Pancreas (tissue), 10 donors: ENCODE data around the gene AFAP1L2. TPM values are rescaled to one million over a fixed set of nuclear protein-coding genes. Genes with fewer than 3 reads are reported as not detected.

Experiments
- ATAC-seq, 4 donors: fragments of 200-7000 bp; cut with Tn5 transposase; one replicate each; pipeline versions ENCODE4 v1.8.0 to v1.9.1; 2020; ENCODE audit warnings: mild to moderate bottlenecking in 4 of 4, moderate library complexity in 4 of 4
- DNase-seq, 6 donors: peaks; one replicate each; pipeline ENCODE4 v3.0.0-alpha.2; 2020
- FAIRE-seq: peaks from 2 replicates; lab custom pipeline; 2012; peaks lifted over from hg19 to GRCh38; lab: Jason Lieb, UNC
- H3K27ac ChIP-seq, 4 donors: fragments of 200-600 bp; sonication (generic); 1 replicate in 3 of 4; 2 replicates in 1 of 4; pipeline versions ENCODE4 v1.5.0 to v1.8.0; 2020
- H3K27me3 ChIP-seq, 4 donors: fragments of 200-600 bp; one replicate each; pipeline ENCODE4 v1.8.0; 2021
- H3K36me3 ChIP-seq, 3 donors: fragments of 200-600 bp; sonication (generic) in 1 of 3; one replicate each; pipeline versions ENCODE4 v1.5.0 to v1.8.0; 2020 to 2021
- H3K4me1 ChIP-seq, 3 donors: fragments of 200-600 bp; one replicate each; pipeline ENCODE4 v1.8.0; 2021
- H3K4me3 ChIP-seq, 4 donors: fragments of 200-600 bp; sonication (generic) in 2 of 4; one replicate each; pipeline versions ENCODE4 v1.5.0 to v1.8.0; 2020 to 2021
- H3K9me3 ChIP-seq, 4 donors: fragments of 200-600 bp; one replicate each; pipeline ENCODE4 v1.8.0; 2021
- WGBS, 2 donors: extraction: QIAGEN DNeasy Blood & Tissue Kit; methylation state at CpG; one replicate each; pipeline ENCODE4 v1.1.7; 2013; 5-methylcytosine and 5-hydroxymethylcytosine counted together
- intact Hi-C, 3 donors: fragments of 100-400 bp; cut with DNase I; formaldehyde crosslinking; loops; one replicate each; pipeline versions ENCODE4 v1.11.1 to v1.14.2; 2022
- polyA plus RNA-seq, 2 donors: library from polyadenylated mRNA; stranded (reverse); fragments of 200-250 nt; gene quantifications; one replicate each; pipeline ENCODE4 v1.2.3, GENCODE V29; 2013
- total RNA-seq, 6 donors: library from RNA; stranded (reverse); fragmentation: NEBNext Ultra II Directional in 4 of 6; extraction: Animal tissue kit (Norgen Biotek cat#: 25700) in 4 of 6; gene quantifications; one replicate each; pipeline versions ENCODE4 v1.2.1 to v1.2.4, GENCODE V29; 2021 to 2023
- TF ChIP-seq, protein P1 (sequence below), 4 donors: fragments of 200-600 bp; sonication (generic) in 3 of 4; IDR thresholded peaks; one replicate each; pipeline versions ENCODE4 v1.5.0 to v1.8.0; 2021; ENCODE audit warnings: antibody characterized with exemption in 4 of 4
- donor health status: healthy with polysubstance abuse.
- donor health status: DM: no; HTN: no; CAD: no; lungs with moderate emphysema.
- donor health status: DM: no; HTN: no; CAD: no.
- donor health status: control.
- donor health status: control.
- donor health status: Bipolar disorder and iron deficiency.
- donor health status: DM: yes; HTN: yes; CAD: no.
- donor health status: DM: no; HTN: no; CAD: no.
- donor health status: DM: no; HTN: no; CAD: no.
- donor health status: DM: yes; HTN: yes; CAD: no.

AFAP1L2 gene
- total and polyA plus RNA-seq, 8 donors: 3.3 to 19.9 (median 5.3) TPM

DNA sequence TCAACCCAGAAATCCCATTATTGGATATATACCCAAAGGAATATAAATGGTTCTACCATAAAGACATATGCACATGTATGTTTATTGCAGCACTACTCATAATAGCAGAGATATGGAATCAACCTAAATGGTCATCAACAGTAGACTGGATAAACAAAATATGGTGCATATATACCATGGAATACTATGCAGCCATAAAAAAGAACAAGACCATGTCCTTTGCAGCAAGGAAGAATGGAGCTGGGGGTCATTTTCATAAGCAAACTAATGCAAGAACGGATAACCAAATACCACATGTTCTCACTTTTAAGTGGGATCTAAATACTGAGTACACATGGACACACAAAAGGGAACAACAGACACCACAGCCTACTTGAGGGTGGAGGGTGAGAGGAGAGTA, 2.2 kb upstream of the AFAP1L2 start:
- ATAC-seq (no peak), FAIRE-seq (no peak), DNase-seq (no peak)
- 82 to 90% methylated on average over 1 of the region's 1 CpG for WGBS, 2 donors
- Histone ChIP-seq H3K36me3 (no peaks in the 10 kb centered on the region), H3K27me3 (no peaks in the 10 kb centered on the region), H3K4me3 (no peak overlapping the region), H3K27ac (no peak overlapping the region), H3K4me1 (no peaks in the 10 kb centered on the region), H3K9me3 (no peaks in the 10 kb centered on the region)
- TF ChIP-seq, protein P1, sequence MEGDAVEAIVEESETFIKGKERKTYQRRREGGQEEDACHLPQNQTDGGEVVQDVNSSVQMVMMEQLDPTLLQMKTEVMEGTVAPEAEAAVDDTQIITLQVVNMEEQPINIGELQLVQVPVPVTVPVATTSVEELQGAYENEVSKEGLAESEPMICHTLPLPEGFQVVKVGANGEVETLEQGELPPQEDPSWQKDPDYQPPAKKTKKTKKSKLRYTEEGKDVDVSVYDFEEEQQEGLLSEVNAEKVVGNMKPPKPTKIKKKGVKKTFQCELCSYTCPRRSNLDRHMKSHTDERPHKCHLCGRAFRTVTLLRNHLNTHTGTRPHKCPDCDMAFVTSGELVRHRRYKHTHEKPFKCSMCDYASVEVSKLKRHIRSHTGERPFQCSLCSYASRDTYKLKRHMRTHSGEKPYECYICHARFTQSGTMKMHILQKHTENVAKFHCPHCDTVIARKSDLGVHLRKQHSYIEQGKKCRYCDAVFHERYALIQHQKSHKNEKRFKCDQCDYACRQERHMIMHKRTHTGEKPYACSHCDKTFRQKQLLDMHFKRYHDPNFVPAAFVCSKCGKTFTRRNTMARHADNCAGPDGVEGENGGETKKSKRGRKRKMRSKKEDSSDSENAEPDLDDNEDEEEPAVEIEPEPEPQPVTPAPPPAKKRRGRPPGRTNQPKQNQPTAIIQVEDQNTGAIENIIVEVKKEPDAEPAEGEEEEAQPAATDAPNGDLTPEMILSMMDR (IDR thresholded peaks at IDR 0.05): no peak
- intact Hi-C loops: no loop called here

DNA sequence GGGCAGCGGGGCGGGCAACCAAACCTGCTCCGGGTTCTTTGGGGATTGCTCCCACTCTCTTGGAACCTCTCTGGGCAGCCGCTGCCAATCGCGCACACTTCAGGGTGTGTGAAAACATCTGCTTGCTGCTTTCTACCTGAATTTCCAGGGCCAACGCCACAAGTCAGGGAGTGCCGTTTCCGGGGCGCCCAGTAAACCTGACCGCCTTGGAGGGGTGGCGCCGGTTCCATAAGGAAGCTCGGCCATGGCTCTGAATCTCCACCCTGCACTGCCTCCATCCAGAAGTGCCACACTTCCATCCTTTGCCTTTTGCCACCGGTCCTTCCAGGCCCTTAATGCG, 679 bp upstream of the AFAP1L2 start:
- intact Hi-C loops: no loop called here
- ATAC-seq (peak; percentile 7 to 24 (median 16)), FAIRE-seq (no peak), DNase-seq (peak in 1 of 6 donors; percentile 20)
- Histone ChIP-seq H3K36me3 (no peaks in the 10 kb centered on the region), H3K9me3 (no peaks in the 10 kb centered on the region), H3K27ac (peak overlapping the region in 2 of 4 donors; percentile 2 to 31), H3K4me1 (no peaks in the 10 kb centered on the region), H3K4me3 (peak overlapping the region; percentile 36 to 66 (median 50)), H3K27me3 (no peaks in the 10 kb centered on the region)
- TF ChIP-seq, protein P1 (IDR thresholded peaks at IDR 0.05): no peak
- WGBS, 2 donors: 36 to 37% methylated on average over 16 of the region's 16 CpGs

DNA sequence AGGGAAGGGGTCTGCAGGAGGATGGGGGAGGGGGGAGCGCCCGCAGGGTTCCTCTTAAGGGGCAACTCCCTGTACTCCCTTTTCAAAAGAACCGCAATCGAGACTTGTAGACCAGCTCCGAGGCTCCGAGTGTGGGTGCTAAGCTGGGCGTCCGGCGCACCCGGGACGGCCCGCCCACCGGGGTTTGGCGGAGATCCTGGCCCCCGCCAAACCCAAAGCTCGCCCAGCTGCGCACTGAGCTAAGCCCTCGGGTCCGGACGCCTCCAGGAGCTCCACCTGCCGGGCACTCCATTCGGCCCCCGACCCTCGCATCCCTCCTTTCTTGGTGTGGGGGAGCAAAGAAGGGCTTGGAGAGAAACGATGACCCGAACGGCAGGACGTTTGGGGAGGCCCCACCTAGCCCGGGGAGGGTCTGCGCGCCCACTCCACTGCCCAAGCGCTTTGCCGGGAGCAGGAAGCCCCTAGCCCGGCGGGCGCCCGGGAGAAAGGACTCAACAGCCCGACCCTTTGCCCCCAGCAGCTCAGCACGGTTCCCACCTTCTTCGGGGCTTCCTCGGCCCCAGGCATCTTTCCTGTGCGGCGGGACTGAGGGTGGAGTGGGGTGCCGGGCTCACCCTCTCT, 651 bp downstream of the AFAP1L2 start:
- no peak overlapping the region for H3K27ac ChIP-seq
- H3K9me3 ChIP-seq: no peaks in the 10 kb centered on the region
- H3K4me1 ChIP-seq: no peaks in the 10 kb centered on the region
- ATAC-seq (peak; percentile 53 to 78 (median 73)), FAIRE-seq (no peak), DNase-seq (peak in 5 of 6 donors; percentile 20 to 79 (median 43))
- intact Hi-C loops: no loop called here
- TF ChIP-seq, protein P1 (IDR thresholded peaks at IDR 0.05): no peak
- WGBS, 2 donors: 1% methylated on average over 36 to 44 of the region's 44 CpGs
- no peaks in the 10 kb centered on the region for H3K36me3 ChIP-seq
- H3K27me3 ChIP-seq: no peaks in the 10 kb centered on the region
- H3K4me3 ChIP-seq: peak overlapping the region; percentile 36 to 66 (median 50)

DNA sequence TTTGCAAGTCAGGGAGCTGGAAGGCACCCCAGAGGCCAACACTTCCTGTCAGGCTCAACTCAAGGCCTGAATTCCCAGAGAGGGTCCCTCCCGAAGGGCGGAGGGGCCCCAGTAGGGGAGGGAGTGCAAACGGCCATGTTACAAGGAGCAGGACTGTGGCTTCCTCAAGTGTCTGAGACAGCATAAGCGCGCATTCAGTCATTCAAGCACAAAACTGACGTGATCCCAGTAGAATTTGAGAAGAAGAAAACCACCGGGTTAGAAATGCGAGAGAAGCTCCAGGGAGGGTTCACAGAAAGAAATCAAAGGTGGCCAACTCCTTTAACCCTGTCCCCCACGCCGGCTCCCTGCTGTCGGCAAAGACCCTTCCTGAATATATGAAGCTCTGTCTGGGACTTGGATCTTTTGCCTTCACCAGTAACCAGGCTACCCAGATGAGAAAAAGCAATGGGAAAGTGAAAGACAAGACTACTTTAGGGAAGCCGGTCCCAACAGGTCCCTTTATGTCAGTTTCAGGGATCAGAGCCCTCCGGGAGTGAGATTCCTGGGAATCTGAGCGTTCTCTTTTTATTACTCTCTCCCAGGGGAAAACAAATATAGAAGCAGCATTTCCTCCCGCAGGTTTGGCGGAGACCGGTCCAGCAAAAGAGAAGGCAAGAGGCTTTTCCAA, 1.3 kb downstream of the AFAP1L2 start:
- no peak for ATAC-seq
- Histone ChIP-seq H3K4me3 (peak overlapping the region; percentile 36 to 66 (median 50)), H3K36me3 (no peaks in the 10 kb centered on the region), H3K9me3 (no peaks in the 10 kb centered on the region), H3K27me3 (no peaks in the 10 kb centered on the region), H3K4me1 (peaks cover 0 to 5% (median 4%) of the 10 kb centered on the region in 3 donors), H3K27ac (no peak overlapping the region)
- TF ChIP-seq, protein P1 (IDR thresholded peaks at IDR 0.05): no peak
- intact Hi-C loops: no loop called here
- DNase-seq: no peak
- FAIRE-seq: no peak
- WGBS, 2 donors: 36 to 41% methylated on average over 17 of the region's 17 CpGs

DNA sequence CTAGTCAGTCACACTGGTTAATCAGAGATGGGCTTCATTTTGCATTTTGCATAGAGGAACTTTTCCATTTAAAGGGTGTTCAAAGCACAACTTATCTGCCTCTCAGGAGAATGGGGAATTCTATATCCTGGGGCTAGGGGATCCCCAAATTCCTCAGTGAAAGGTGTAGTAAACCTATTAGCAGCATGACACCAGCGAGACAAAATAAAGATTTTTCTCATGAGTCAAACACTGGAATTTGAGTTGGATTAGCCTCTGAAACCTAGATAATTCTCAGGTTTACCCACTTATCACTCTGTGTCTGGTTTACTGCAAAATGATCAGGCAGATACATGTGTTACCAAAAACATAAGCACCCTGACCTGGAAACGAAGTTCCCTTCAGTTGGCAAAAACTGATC, 2.1 kb downstream of the AFAP1L2 start:
- intact Hi-C loops: no loop called here
- TF ChIP-seq, protein P1 (IDR thresholded peaks at IDR 0.05): no peak
- H3K27ac ChIP-seq: no peak overlapping the region
- ATAC-seq (no peak), FAIRE-seq (no peak), DNase-seq (no peak)
- H3K4me1 ChIP-seq: peaks cover 0 to 11% (median 5%) of the 10 kb centered on the region in 3 donors
- H3K4me3 ChIP-seq: no peak overlapping the region
- WGBS, 2 donors: 54 to 62% methylated on average over 2 of the region's 2 CpGs
- no peaks in the 10 kb centered on the region for H3K27me3 ChIP-seq
- H3K9me3 ChIP-seq: no peaks in the 10 kb centered on the region
- no peaks in the 10 kb centered on the region for H3K36me3 ChIP-seq
